ENCODE measurements around the gene TP53I11. TPM values are rescaled to one million over a fixed set of nuclear protein-coding genes. Genes with fewer than 3 reads are reported as not detected.

The TP53I11 gene
- total RNA-seq, 1 donor from 2014 or later = 101 TPM

DNA sequence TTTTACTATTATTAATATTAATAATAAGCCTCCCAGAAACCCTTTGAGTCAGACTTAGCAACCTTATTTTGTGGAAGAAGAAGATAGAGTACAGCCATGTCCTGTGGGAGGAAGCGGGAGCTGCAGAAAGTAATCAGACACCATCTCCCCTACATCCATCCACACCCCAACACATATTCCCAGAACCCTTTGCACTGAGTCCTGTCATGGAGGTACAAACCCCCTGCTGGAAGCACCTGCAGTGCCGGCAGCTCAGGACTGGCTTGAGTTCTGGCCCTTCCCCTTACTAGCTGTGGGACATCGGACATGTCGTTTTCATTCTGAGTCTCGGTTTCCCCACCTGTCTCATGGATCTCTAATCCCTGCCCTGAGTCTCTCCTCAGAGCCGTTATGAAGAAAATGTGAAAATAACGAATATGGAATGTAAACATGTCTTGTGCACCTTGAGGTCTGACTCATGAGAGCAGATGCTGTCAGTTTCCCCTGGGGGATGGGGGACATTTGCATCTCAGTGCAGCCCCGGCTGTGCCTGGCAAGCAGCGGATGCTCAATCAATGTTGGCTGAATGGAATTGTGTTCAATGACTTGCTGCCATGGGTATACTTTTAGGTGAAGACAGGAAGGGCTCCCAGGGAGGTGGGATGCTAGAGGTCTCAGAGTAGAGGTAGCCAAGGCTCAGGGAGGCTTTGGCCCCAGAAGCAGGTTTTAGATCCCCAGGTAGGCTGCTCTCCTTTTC is 45.4 kb downstream of the TP53I11 start:
- DNase-seq (ENCODE audit: low spot score) (no peak), ATAC-seq (no peak)
- intact Hi-C loops (cut with DNase I) = no loop called here

DNA sequence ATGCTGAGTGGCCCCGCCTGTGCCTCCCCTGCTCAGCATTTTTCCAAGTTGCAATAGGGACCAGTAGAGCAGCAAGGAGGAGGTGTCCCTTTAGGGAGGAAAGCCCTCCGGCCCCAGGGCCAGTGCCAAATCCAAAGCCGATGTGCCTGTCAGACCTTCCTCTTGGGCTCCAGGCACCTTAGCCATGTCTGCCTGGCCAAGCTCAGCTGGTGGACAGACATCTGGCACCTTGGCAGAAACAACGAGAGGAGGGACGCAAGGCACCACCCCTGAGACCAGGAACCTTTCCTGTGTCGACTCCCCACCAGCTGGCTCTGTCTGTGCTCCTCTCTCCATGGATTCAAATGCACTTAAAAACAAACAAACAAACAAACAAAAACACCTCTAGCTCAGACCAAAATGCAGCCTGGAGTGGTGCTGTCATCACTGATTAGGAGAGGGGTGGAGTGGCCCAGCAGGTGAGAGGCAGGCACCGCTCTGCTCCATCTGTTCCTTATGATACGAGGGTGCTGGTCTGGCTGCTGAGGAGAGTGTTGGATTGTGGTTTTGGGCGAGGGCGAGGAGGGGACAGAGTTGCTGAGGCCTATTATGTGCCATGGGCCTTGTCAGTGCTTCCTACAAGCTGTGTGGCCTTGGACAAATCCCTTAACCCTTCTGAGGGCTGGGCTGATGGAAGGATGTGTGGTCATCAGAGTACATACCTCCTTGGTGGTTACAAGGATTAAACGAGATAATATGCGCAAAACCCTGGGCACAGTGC is 46.2 kb downstream of the TP53I11 start:
- intact Hi-C loops (cut with DNase I) = loop anchor here (5.0 kb wide), 1 partner anchor 277 kb away; no protein-coding TSS in a partner anchor
- ATAC-seq = no peak
- DNase-seq (ENCODE audit: low spot score) = no peak

GRCh38 chr11:44903518-44903917 is 47.2 kb downstream of the TP53I11 start:
- DNase-seq (ENCODE audit: low spot score) = no peak
- no peak for ATAC-seq
- intact Hi-C loops (cut with DNase I) = loop anchor here (5.0 kb wide), 1 partner anchor 276 kb away; no protein-coding TSS in a partner anchor

GRCh38 chr11:44903035-44903434 is 47.6 kb downstream of the TP53I11 start:
- intact Hi-C loops (cut with DNase I) = loop anchor here (5.0 kb wide), 1 partner anchor 276 kb away; no protein-coding TSS in a partner anchor
- no peak for DNase-seq (ENCODE audit: low spot score)
- ATAC-seq = no peak

DNA sequence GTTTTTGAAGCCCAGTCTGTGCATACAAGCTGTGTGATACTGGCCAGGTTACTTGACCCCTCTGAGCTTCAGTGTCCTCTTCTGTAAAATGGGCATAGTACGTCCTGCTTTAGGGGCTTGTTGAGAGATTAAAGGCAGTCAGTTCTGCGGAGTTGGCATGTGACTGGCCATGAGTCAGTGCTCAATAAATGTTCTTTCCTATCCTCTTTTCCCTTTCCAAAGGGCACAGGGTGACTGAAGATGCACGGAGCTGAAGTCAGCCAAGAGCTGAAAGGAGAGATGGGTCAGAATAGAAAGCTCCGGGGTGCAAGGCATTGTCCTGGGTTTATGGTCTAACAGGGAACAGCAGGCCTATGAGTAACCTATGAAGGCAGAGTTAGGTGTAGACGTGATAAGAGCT is 48.9 kb downstream of the TP53I11 start:
- intact Hi-C loops (cut with DNase I) = loop anchor here (5.0 kb wide), 1 partner anchor 274 kb away; no protein-coding TSS in a partner anchor
- ATAC-seq (no peak), DNase-seq (ENCODE audit: low spot score) (no peak)

- intact Hi-C loops (cut with DNase I) = loop anchor here (5.0 kb wide), 1 partner anchor 274 kb away; no protein-coding TSS in a partner anchor
- DNase-seq (ENCODE audit: low spot score) = no peak
- no peak for ATAC-seq
Observed at GRCh38 chr11:44901120-44901633, 49.5 kb downstream of the TP53I11 start.

GRCh38 chr11:44899959-44900358 is 50.7 kb downstream of the TP53I11 start:
- DNase-seq (ENCODE audit: low spot score) (no peak), ATAC-seq (no peak)
- intact Hi-C loops (cut with DNase I) = loop anchor here (5.0 kb wide), 1 partner anchor 273 kb away; no protein-coding TSS in a partner anchor

DNA sequence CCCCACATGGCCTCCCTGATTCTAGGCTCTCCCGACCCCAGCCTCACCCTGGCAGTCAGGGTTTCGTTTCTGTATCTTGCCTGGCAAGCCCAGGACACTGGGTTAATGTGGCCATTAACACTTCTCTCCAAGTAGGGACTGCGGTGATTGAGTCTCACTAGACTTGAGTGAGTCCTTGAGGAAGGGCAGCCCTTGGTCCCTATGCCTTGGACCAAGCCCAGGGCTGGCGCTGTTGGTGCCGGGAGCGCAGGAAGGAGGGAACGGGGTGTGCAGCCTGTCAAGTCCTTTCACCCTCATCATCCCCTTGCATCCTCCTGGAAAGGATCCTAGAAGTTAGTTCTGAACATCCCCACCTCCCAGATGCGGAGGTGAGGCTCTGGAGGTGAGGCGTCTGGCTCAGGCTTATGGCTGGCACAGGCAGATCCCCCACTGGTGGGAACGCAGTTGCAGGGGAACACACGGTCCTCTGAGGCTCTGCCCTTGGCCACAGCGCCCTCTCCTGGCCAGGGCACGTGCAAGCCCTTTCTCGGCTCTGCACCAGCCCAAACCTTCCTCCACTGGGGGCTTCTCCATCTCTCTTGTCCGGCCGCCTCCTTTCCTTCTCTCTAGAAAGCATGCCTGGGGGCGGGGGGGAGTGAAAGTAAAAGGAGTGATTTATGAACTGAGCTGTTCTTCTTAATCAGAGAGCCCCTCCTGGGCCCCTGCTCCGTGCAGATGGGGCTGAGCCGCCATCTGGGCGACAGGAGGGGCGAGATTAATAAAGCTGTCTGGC is 56.7 kb downstream of the TP53I11 start:
- ATAC-seq (peak; percentile 94), DNase-seq (ENCODE audit: low spot score) (peak; percentile 84)
- intact Hi-C loops (cut with DNase I) = loop anchor here (5.0 kb wide), 2 partner anchors 167 to 272 kb away; partner anchors contain the start of gene TSPAN18

GRCh38 chr11:44893308-44893822 is 57.3 kb downstream of the TP53I11 start:
- ATAC-seq (peak; percentile 57), DNase-seq (ENCODE audit: low spot score) (no peak)
- intact Hi-C loops (cut with DNase I) = loop anchor here (5.0 kb wide), 2 partner anchors 166 to 271 kb away; partner anchors contain the start of gene TSPAN18

GRCh38 chr11:44892843-44893242 is 57.8 kb downstream of the TP53I11 start:
- DNase-seq (ENCODE audit: low spot score) (no peak), ATAC-seq (no peak)
- intact Hi-C loops (cut with DNase I) = loop anchor here (5.0 kb wide), 2 partner anchors 166 to 271 kb away; partner anchors contain the start of gene TSPAN18

DNA sequence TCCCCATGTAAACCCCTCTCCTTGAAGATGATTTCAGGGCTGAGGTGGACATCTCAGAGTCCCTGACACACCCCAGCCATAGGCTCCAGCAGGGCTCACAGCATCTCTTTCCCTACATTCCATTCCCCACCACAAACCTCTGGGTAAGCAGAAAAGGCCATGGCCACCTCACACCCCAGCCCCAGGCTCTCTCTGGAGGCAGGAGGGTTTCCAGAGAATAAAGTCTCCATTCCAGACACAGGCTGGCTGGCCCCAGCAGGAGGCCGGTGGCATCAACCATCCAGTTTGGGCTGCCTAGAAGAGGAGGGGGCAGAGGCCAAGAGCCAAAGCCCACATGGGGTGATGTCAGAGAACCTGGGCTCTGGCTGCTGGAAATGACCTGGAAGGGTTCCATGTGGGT is 61.4 kb downstream of the TP53I11 start:
- intact Hi-C loops (cut with DNase I) = no loop called here
- ATAC-seq (no peak), DNase-seq (ENCODE audit: low spot score) (no peak)

- ATAC-seq (no peak), DNase-seq (ENCODE audit: low spot score) (no peak)
- intact Hi-C loops (cut with DNase I) = no loop called here
Observed at GRCh38 chr11:44887636-44888035, 63.0 kb downstream of the TP53I11 start.

GRCh38 chr11:44886790-44887140 is 63.9 kb downstream of the TP53I11 start:
- intact Hi-C loops (cut with DNase I) = no loop called here
- DNase-seq (ENCODE audit: low spot score) = no peak
- ATAC-seq = peak; percentile 70

- intact Hi-C loops (cut with DNase I) = no loop called here
- ATAC-seq (no peak), DNase-seq (ENCODE audit: low spot score) (no peak)
Observed at GRCh38 chr11:44885919-44886789, 64.5 kb downstream of the TP53I11 start.

DNA sequence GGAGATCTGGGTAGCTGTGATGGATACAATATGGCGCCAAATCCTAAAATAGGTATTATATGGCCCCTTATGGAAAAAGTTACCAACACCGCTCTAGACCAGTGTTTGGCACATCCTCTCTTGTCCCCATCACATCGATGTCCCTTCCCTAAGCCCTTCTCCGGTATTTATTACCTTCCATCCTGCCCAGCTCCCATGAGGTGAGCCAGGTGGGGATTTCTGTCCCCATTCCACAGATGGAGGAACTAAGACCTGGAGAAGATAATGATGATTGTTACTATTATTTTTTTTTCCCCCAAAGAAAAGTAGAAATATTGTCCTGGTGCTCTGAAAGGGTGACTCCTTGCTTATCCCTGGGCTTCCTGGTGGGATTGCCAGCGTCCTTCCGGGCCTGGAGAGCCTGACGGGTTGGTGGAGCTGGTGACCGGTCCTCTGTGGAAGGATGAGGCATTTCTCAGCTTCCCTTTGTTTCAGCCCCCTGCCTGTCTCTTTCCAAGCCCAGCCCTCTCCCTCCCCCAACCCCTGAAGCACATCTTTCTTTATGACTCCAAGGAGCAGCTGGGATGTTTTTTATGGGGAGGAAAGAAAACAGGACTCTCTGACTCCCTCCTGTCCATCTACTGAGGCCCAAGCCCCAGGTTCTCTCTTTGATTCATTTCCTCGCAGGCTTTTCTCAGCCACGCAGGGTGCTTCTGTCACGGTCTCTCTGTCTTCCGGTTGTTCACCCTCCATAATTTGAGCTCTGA is 65.4 kb downstream of the TP53I11 start:
- no peak for ATAC-seq
- intact Hi-C loops (cut with DNase I) = no loop called here
- no peak for DNase-seq (ENCODE audit: low spot score)

DNA sequence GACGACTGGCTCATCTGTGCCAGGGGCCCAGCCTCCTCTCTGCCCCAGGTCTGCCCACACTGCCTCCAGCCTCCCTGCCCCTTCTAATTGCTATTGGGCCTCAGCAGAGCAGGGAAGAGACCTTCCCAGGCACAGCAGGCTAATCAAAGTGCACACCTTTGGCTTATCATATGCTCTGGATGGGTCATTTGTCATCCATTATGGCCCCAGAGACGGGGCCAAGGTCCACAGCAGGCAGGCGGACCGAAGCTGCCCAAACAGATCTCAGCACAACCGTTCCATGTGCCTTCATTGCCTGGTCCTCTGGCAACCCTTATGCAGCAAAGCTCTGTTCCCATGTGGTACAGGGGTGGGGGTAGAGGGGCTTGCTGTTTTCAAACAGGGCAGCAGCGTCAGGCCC is 66.6 kb downstream of the TP53I11 start:
- no peak for DNase-seq (ENCODE audit: low spot score)
- intact Hi-C loops (cut with DNase I) = no loop called here
- no peak for ATAC-seq

DNA sequence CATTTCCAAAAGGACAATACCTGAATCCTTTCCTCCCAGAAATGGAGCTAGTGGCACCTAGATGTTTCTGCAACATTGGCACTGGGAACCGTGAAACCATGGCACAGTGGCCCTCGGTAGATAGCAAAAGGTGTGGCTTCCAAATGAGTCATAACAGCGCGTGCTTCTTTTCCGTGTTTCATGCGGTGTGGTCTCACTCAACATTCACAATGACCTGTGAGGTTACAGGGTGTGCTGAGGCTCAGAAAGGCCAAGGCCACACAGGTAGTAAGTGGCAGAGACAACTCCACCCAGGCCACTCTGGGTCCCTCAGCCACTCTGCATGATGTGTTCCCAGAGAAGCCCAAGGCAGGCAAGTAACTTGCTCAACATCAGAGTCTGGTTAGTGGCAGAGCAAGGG is 67.4 kb downstream of the TP53I11 start:
- intact Hi-C loops (cut with DNase I) = no loop called here
- DNase-seq (ENCODE audit: low spot score) = no peak
- no peak for ATAC-seq
